ENCODE measurements around the gene LAIR1. TPM values are rescaled to one million over a fixed set of nuclear protein-coding genes. Genes with fewer than 3 reads are reported as not detected.

Gene LAIR1
- total and polyA plus RNA-seq, 2 experiments from 2014 or later: not detected

DNA sequence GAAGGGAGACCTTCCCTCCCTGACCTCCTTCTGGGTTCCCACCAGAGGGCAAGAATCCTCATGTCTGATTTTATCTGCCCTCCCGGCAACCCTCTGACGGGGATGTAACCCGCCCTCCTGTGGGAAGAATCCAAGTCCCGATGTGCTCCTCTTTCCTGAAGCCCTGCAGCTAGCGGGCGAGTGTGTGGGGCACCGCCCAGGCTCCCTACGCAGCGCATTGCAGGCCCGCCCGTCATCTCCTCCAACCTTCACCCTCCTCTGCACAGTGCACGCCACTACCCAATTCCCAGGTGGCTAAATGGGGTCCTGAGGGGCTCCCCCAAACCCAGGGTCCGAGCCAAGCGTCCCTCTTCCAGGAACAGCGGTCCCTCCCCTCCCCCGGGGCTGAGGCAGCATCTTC is 7.3 kb downstream of the LAIR1 start:
- Histone ChIP-seq H2AFZ (no peak overlapping the region), H3K36me3 (ENCODE audit: low read depth) (no peaks in the 10 kb centered on the region), H3K9ac (no peak overlapping the region), H3K27me3 (replicated peaks; ENCODE audit: insufficient read depth) (no peaks in the 10 kb centered on the region), H3K27ac (no peak overlapping the region), H3K4me1 (ENCODE audit: insufficient read depth) (no peaks in the 10 kb centered on the region), H3K9me3 (ENCODE audit: low read depth) (no peaks in the 10 kb centered on the region), H3K79me2 (ENCODE audit: insufficient read depth) (no peaks in the 10 kb centered on the region), H3F3A (ENCODE audit: insufficient read depth) (no peaks in the 10 kb centered on the region), H4K20me1 (ENCODE audit: insufficient read depth) (no peaks in the 10 kb centered on the region), H3K4me2 (ENCODE audit: unreplicated experiment) (no peak overlapping the region), H3K4me3 (no peak overlapping the region), H3K9me2 (ENCODE audit: insufficient read depth) (no peaks in the 10 kb centered on the region)
- 38 to 46% methylated on average over 13 to 16 of the region's 16 CpGs for WGBS, 2 experiments (ENCODE audit: low coverage in 1 of 2, low lambda C conversion rate in 2 of 2, missing lambda C conversion rate in 2 of 2)
- DNase-seq: no peak
- TF ChIP-seq EZH2 (IDR thresholded peaks at IDR 0.05; ENCODE audit: insufficient read depth, poor library complexity, severe bottlenecking) (no peak), EZH2phosphoT487 (IDR thresholded peaks at IDR 0.05; ENCODE audit: insufficient read depth, low read depth) (no peak)
- in situ Hi-C loops (cut with MboI): no loop called here

DNA sequence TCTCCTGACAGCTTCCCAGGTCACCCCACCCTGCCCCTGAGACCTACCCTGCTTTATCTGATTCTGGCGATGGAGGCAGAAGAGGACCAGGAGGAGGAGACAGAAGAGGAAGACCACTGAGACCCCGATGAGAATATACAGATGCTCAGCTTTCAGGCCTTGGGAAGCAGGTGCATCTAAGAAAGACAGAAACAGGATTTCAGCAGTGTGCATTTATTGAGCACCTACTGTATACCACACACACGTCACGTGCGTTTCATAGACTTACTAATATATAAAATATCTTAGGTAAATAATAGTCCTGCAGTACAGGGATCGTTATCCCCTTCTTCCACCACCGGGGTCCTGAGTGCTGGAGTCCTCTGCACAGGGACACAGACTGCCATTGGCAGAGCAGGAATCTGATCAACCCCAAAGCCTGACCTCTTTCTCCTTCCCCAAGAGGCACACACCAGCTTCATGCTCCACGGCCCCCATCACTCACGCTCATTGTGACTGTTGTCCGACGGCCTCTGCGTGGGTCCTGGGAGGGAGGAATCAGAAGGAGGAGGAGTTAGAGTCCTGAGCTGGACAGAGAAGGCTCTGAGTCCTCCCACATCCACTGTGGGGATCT is 8.2 kb downstream of the LAIR1 start:
- Histone ChIP-seq H3K9me3 (ENCODE audit: low read depth) (no peaks in the 10 kb centered on the region), H4K20me1 (ENCODE audit: insufficient read depth) (no peaks in the 10 kb centered on the region), H3K4me1 (ENCODE audit: insufficient read depth) (no peaks in the 10 kb centered on the region), H3K4me2 (ENCODE audit: unreplicated experiment) (no peak overlapping the region), H3K9me2 (ENCODE audit: insufficient read depth) (no peaks in the 10 kb centered on the region), H3K79me2 (ENCODE audit: insufficient read depth) (no peaks in the 10 kb centered on the region), H2AFZ (no peak overlapping the region), H3K27ac (no peak overlapping the region), H3F3A (ENCODE audit: insufficient read depth) (no peaks in the 10 kb centered on the region), H3K9ac (no peak overlapping the region), H3K27me3 (replicated peaks; ENCODE audit: insufficient read depth) (no peaks in the 10 kb centered on the region; the same call in 1 of the 2 replicates), H3K4me3 (no peak overlapping the region), H3K36me3 (ENCODE audit: low read depth) (no peaks in the 10 kb centered on the region)
- no peak for DNase-seq
- in situ Hi-C loops (cut with MboI): no loop called here
- WGBS, 2 experiments (ENCODE audit: low coverage in 1 of 2, low lambda C conversion rate in 2 of 2, missing lambda C conversion rate in 2 of 2): 38 to 42% methylated on average over 12 of the region's 12 CpGs
- TF ChIP-seq EZH2 (IDR thresholded peaks at IDR 0.05; ENCODE audit: insufficient read depth, poor library complexity, severe bottlenecking): no peak
- no peak for TF ChIP-seq EZH2phosphoT487 (IDR thresholded peaks at IDR 0.05; ENCODE audit: insufficient read depth, low read depth)

DNA sequence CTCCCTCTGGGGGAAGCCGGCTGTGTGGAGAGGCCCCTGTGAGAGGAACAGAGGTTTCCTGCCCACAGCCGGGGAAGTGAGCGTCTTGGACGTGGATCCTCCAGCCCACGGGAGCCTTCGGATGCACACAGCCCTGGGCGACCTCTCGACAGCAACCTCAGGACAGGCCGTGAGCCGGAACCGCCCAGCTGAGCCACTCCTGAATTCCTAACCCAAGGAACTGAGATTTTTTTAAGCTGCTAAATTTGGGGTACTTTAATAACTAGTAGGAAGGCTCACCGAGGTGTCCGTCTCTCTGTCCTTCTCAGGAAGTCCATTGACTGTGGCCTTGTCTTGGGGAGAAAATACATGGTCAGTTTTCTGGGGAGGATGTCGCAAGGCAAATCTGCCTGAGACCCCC is 9.1 kb downstream of the LAIR1 start:
- no peak for TF ChIP-seq EZH2phosphoT487 (IDR thresholded peaks at IDR 0.05; ENCODE audit: insufficient read depth, low read depth)
- TF ChIP-seq EZH2 (IDR thresholded peaks at IDR 0.05; ENCODE audit: insufficient read depth, poor library complexity, severe bottlenecking): no peak
- no peaks in the 10 kb centered on the region for H3K9me2 ChIP-seq (ENCODE audit: insufficient read depth)
- no peaks in the 10 kb centered on the region for H3K9me3 ChIP-seq (ENCODE audit: low read depth)
- no peak overlapping the region for H2AFZ ChIP-seq
- H3K4me2 ChIP-seq (ENCODE audit: unreplicated experiment): no peak overlapping the region
- in situ Hi-C loops (cut with MboI): no loop called here
- no peak overlapping the region for H3K9ac ChIP-seq
- no peak overlapping the region for H3K27ac ChIP-seq
- H3K36me3 ChIP-seq (ENCODE audit: low read depth): no peaks in the 10 kb centered on the region
- H4K20me1 ChIP-seq (ENCODE audit: insufficient read depth): no peaks in the 10 kb centered on the region
- no peaks in the 10 kb centered on the region for H3K79me2 ChIP-seq (ENCODE audit: insufficient read depth)
- H3F3A ChIP-seq (ENCODE audit: insufficient read depth): no peaks in the 10 kb centered on the region
- no peak overlapping the region for H3K4me3 ChIP-seq
- H3K27me3 ChIP-seq (replicated peaks; ENCODE audit: insufficient read depth): no peaks in the 10 kb centered on the region; the same call in 1 of the 2 replicates
- no peak for DNase-seq
- no peaks in the 10 kb centered on the region for H3K4me1 ChIP-seq (ENCODE audit: insufficient read depth)
- WGBS, 2 experiments (ENCODE audit: low coverage in 1 of 2, low lambda C conversion rate in 2 of 2, missing lambda C conversion rate in 2 of 2): 48 to 50% methylated on average over 14 of the region's 14 CpGs

DNA sequence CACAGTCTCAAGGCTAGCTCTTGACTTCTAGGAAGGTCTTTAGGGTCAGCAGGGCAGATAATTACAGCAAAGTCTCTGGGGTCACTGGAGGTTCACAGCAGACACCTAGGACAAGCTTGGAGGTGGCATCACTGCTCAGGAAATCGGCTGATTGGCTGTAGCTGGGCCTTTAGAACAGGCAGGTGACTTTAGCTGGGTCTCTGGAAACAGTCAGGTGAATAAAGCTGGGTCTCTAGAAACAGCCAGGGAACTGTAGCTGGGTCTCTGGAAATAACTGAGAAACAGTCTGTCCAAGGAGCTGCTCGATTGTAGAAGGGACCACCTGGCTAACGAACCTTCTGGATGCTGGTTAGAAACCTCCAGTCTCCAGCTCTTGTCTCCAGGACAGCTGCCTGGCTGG is 10.0 kb downstream of the LAIR1 start:
- WGBS, 2 experiments (ENCODE audit: low coverage in 1 of 2, low lambda C conversion rate in 2 of 2, missing lambda C conversion rate in 2 of 2): 6 to 9% methylated on average over 3 of the region's 3 CpGs
- Histone ChIP-seq H3K79me2 (ENCODE audit: insufficient read depth) (no peaks in the 10 kb centered on the region), H3F3A (ENCODE audit: insufficient read depth) (no peaks in the 10 kb centered on the region), H3K27me3 (replicated peaks; ENCODE audit: insufficient read depth) (no peaks in the 10 kb centered on the region; the same call in 1 of the 2 replicates), H2AFZ (no peak overlapping the region), H3K9ac (no peak overlapping the region), H3K27ac (no peak overlapping the region), H3K4me3 (no peak overlapping the region), H3K36me3 (ENCODE audit: low read depth) (no peaks in the 10 kb centered on the region), H4K20me1 (ENCODE audit: insufficient read depth) (no peaks in the 10 kb centered on the region), H3K4me1 (ENCODE audit: insufficient read depth) (no peaks in the 10 kb centered on the region), H3K9me3 (ENCODE audit: low read depth) (no peaks in the 10 kb centered on the region), H3K9me2 (ENCODE audit: insufficient read depth) (no peaks in the 10 kb centered on the region), H3K4me2 (ENCODE audit: unreplicated experiment) (no peak overlapping the region)
- in situ Hi-C loops (cut with MboI): no loop called here
- DNase-seq: no peak
- TF ChIP-seq EZH2 (IDR thresholded peaks at IDR 0.05; ENCODE audit: insufficient read depth, poor library complexity, severe bottlenecking) (no peak), EZH2phosphoT487 (IDR thresholded peaks at IDR 0.05; ENCODE audit: insufficient read depth, low read depth) (no peak)
